A673 (cell line): Measurements from ENCODE around the gene USP53.

Experiments
- CTCF ChIP-seq: fragments of 300-800, 200-600 bp; sonication (generic); conservative IDR thresholded peaks from 2 replicates; pipeline ENCODE4 v1.5.1; 2017; ENCODE audit warnings: low read depth, mild to moderate bottlenecking, antibody characterized with exemption, low read length, moderate library complexity, mixed read lengths
- EZH2 ChIP-seq: fragments of 200-600 bp; sonication (generic); IDR thresholded peaks from 2 replicates; pipeline ENCODE4 v1.6.1; 2017; ENCODE audit warnings: borderline replicate concordance, low read depth, mild to moderate bottlenecking, mixed read lengths, antibody characterized with exemption, low read length; ENCODE audit not compliant: poor library complexity, severe bottlenecking

- TF ChIP-seq CTCF, result no peak
- TF ChIP-seq EZH2, result no peak
Observed at GRCh38 chr4:119237201-119237600, 24.7 kb downstream of the USP53 start.
